Neutrophil (primary cell): ENCODE data around the gene MAPKAPK3.

Experiments used
- H3K27ac ChIP-seq: fragments of 200-600 bp; sonication (generic); 2 replicates; pipeline ENCODE4 v1.5.1; 2016; ENCODE audit warnings: mild to moderate bottlenecking, moderate library complexity
- H3K27me3 ChIP-seq: fragments of 200-600 bp; sonication (generic); 2 replicates; pipeline ENCODE4 v1.6.0; 2016; ENCODE audit warnings: mild to moderate bottlenecking
- H3K36me3 ChIP-seq: fragments of 200-600 bp; sonication (generic); 2 replicates; pipeline ENCODE4 v1.5.1; 2017
- H3K4me1 ChIP-seq, 2 experiments: fragments of 200-600 bp in 1 of 2; sonication (generic) in 1 of 2; 1 replicate in 1 of 2; 2 replicates in 1 of 2; pipeline versions ENCODE4 v1.5.1 to v1.6.1; 2013 to 2016; ENCODE audit warnings: low read depth in 1 of 2, low read length in 1 of 2, mild to moderate bottlenecking in 1 of 2, moderate library complexity in 1 of 2; ENCODE audit not compliant: control insufficient read depth in 1 of 2, insufficient read depth in 1 of 2
- H3K4me3 ChIP-seq, 2 experiments: fragments of 200-600 bp in 1 of 2; sonication (generic) in 1 of 2; 1 replicate in 1 of 2; 2 replicates in 1 of 2; pipeline ENCODE4 v1.5.1; 2013 to 2016; ENCODE audit warnings: low read depth in 1 of 2, low read length in 1 of 2, mild to moderate bottlenecking in 1 of 2, moderate library complexity in 1 of 2
- H3K9me3 ChIP-seq: fragments of 200-600 bp; sonication (generic); 2 replicates; pipeline ENCODE4 v1.5.1; 2016
- CTCF ChIP-seq: fragments of 200-600 bp; sonication (generic); IDR thresholded peaks from 2 replicates; pipeline ENCODE4 v1.5.1; 2016; ENCODE audit warnings: antibody characterized with exemption

Gene MAPKAPK3

GRCh38 chr3:50612970-50613846, 3.7 kb upstream of the MAPKAPK3 start:
- H3K36me3 ChIP-seq, result peaks cover 1% of the 10 kb centered on the region
- peaks cover 66 to 69% of the 10 kb centered on the region in 2 experiments for H3K4me1 ChIP-seq
- H3K27me3 ChIP-seq, result no peaks in the 10 kb centered on the region
- no peak overlapping the region for H3K4me3 ChIP-seq
- no peak for TF ChIP-seq CTCF
- no peak overlapping the region for H3K27ac ChIP-seq
- H3K9me3 ChIP-seq, result no peaks in the 10 kb centered on the region

- no peaks in the 10 kb centered on the region for H3K9me3 ChIP-seq
- peaks cover 70 to 76% of the 10 kb centered on the region in 2 experiments for H3K4me1 ChIP-seq
- no peak for TF ChIP-seq CTCF
- H3K4me3 ChIP-seq, result no peak overlapping the region
- H3K27ac ChIP-seq, result peak overlapping the region; percentile 99
- H3K27me3 ChIP-seq, result no peaks in the 10 kb centered on the region
- no peaks in the 10 kb centered on the region for H3K36me3 ChIP-seq
These were observed 1.8 kb upstream of the MAPKAPK3 start for GRCh38 chr3:50615190-50615589.

GRCh38 chr3:50616003-50616769, 765 bp upstream of the MAPKAPK3 start:
- no peaks in the 10 kb centered on the region for H3K9me3 ChIP-seq
- H3K4me1 ChIP-seq, result peaks cover 70 to 76% of the 10 kb centered on the region in 2 experiments
- H3K4me3 ChIP-seq, result peak overlapping the region; percentile 86 to 96
- H3K27me3 ChIP-seq, result no peaks in the 10 kb centered on the region
- peak; percentile 94 for TF ChIP-seq CTCF
- no peaks in the 10 kb centered on the region for H3K36me3 ChIP-seq
- H3K27ac ChIP-seq, result peak overlapping the region; percentile 99

- Histone ChIP-seq H3K4me1 (peaks cover 71 to 77% of the 10 kb centered on the region in 2 experiments), H3K9me3 (no peaks in the 10 kb centered on the region), H3K27me3 (no peaks in the 10 kb centered on the region), H3K4me3 (peak overlapping the region; percentile 86 to 96), H3K27ac (peak overlapping the region; percentile 99), H3K36me3 (no peaks in the 10 kb centered on the region)
- no peak for TF ChIP-seq CTCF
These were observed 218 bp upstream of the MAPKAPK3 start for GRCh38 chr3:50616770-50617095.

GRCh38 chr3:50617911-50618481, 1.0 kb downstream of the MAPKAPK3 start:
- peaks cover 75 to 77% of the 10 kb centered on the region in 2 experiments for H3K4me1 ChIP-seq
- peak overlapping the region; percentile 86 to 96 for H3K4me3 ChIP-seq
- H3K27me3 ChIP-seq, result no peaks in the 10 kb centered on the region
- H3K9me3 ChIP-seq, result no peaks in the 10 kb centered on the region
- peak overlapping the region; percentile 99 for H3K27ac ChIP-seq
- TF ChIP-seq CTCF, result no peak
- peaks cover 6% of the 10 kb centered on the region for H3K36me3 ChIP-seq
